ENCODE data around the gene CKMT1A.
"Not testable (repeated sequence)": the region's sequence is repeated elsewhere in the genome, so short reads cannot be mapped to it uniquely, and the experiment has no call there.

The CKMT1A gene

DNA sequence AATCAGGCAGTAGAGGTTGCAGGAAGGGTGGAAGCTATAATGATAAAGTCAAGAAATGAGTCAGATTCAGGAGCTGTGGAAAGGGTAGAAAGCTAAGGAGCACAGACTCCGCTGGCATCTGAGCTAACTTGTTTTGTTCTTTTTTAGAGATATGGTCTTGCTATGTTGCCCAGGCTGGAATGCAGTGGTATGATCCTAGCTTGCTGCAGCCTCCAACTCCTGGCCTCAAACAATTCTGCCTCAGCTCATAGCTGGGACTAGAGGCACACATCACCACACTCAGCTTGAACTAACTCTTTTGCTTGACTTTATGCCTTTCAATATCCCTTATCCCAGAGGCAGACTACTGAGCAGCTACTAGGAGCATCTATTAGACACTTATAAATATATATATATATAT lies 32.6 kb downstream of the CKMT1A start:
- not testable (repeated sequence) for H3K4me3 Mint-ChIP-seq; H3K27me3 Mint-ChIP-seq; H3K9me3 Mint-ChIP-seq; H3K4me1 Mint-ChIP-seq (ENCODE audit: low read depth); H3K36me3 Mint-ChIP-seq (ENCODE audit: low read depth); H3K27ac Mint-ChIP-seq

DNA sequence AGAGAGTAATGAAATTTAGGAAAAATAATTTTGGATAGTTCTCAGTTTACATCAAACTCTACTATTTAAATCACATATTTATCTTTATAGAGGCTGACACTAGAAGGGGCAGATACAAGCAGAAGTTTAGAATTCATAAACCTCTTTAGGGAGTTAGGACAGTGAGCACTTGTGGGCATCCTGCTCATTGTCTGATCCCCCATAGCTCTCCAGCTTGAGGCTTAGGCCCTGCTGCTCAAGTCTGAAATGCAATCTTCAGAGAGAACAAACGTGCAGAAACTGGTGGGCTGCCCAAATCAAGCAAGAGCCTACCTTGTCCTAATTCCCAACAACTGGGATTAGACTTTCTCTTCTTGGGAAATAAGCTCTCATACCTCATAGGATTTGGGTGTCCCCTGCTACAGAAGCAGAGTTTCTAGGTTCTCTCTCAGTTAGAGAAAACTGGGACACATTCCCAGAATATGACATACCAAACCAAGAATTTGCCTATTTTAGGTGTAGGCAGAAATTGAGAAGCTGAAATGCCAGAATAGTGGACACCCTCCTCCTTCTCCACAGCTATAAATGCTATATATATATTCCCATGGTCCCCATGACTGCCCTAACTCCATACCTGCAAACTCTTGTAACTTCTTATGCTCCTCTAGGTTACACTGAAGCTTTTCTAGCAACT lies 34.5 kb downstream of the CKMT1A start:
- H3K9me3 Mint-ChIP-seq; H3K27ac Mint-ChIP-seq; H3K4me1 Mint-ChIP-seq (ENCODE audit: low read depth); H3K36me3 Mint-ChIP-seq (ENCODE audit: low read depth); H3K27me3 Mint-ChIP-seq; H3K4me3 Mint-ChIP-seq: not testable (repeated sequence)

DNA sequence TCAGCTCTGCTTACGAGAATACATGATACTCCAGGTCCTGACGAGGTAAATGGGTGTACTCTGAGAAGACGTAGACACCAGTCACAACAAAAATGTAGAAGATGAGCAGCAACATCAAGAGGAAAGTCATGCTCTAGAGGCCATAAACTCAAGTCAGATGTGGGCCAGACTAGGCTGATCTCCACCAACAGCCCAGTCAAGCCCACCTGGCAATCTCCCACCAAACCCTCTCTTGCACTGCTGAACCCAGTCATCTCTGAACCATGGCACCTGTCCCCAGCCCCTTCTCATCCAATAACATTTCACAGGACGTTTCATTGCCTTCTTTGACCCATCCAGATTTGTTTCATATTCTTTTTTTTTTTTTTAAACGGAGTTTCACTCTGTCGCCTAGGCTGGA lies 41.8 kb downstream of the CKMT1A start:
- Mint-ChIP-seq H3K27ac (no peak overlapping the region), H3K4me3 (no peak overlapping the region), H3K36me3 (ENCODE audit: low read depth) (no peaks in the 10 kb centered on the region), H3K27me3 (peaks cover 9% of the 10 kb centered on the region), H3K4me1 (ENCODE audit: low read depth) (peaks cover 7% of the 10 kb centered on the region), H3K9me3 (no peaks in the 10 kb centered on the region)

DNA sequence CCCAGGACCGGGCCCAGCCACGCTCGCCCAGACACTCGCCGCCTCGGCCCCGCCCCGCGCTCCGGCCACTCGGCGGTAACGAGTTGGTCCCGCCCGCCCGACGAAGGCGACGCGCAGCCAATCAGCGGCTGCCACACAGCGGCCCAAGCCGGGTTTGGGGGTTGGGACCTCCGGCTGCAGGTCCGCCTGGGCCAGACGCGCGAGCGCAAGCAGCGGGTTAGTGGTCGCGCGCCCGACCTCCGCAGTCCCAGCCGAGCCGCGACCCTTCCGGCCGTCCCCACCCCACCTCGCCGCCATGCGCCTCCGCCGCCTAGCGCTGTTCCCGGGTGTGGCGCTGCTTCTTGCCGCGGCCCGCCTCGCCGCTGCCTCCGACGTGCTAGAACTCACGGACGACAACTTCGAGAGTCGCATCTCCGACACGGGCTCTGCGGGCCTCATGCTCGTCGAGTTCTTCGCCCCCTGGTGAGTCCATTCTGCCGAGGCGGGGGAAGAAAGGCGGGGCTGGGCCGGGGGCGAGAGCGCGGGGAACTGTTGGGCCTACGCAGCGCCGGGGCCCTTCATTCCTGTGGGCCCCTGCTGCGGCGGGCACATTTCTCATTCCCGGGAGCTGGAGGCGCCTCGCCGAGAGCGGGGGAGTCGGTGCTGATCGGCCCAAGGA lies 52.7 kb downstream of the CKMT1A start, which contains the start of gene PDIA3:
PDIA3 (plus strand) TSS at position 194 of the 658 bp plus-strand sequence; CDS start at position 296, 102 bp downstream.
- H3K9me3 Mint-ChIP-seq, H3K27me3 Mint-ChIP-seq: not testable (repeated sequence)
- H3K36me3 Mint-ChIP-seq (ENCODE audit: low read depth), result peaks cover 27% of the 10 kb centered on the region
- H3K4me1 Mint-ChIP-seq (ENCODE audit: low read depth), result peaks cover 53% of the 10 kb centered on the region
- peak within 1 kb of the TSS; percentile 94 for H3K27ac Mint-ChIP-seq
- peak within 1 kb of the TSS; percentile 94 for H3K4me3 Mint-ChIP-seq

DNA sequence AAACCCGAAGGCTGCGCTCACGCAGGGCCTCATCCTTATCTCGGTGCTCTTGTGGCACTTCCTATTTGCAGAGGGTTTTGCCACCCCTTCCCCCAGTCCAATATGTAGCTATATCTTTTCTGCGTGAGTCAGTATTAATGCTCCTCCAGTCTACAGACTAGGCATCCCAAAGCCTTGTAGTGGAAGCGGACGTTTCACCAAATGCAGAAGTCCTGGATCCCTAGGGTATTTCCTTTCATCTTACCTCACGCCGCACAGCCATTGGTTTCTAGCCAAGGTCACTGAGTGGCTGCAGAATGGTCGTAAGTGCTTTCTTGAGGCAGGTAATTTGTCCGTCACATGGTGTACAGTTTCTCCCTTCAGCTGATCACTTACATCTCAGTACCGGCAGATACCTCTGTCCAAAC lies 53.2 kb downstream of the CKMT1A start:
- Mint-ChIP-seq H3K4me1 (ENCODE audit: low read depth) (peaks cover 58% of the 10 kb centered on the region), H3K36me3 (ENCODE audit: low read depth) (peaks cover 33% of the 10 kb centered on the region), H3K4me3 (peak overlapping the region; percentile 94), H3K27ac (peak overlapping the region; percentile 94)
- H3K9me3 Mint-ChIP-seq, H3K27me3 Mint-ChIP-seq: not testable (repeated sequence)

DNA sequence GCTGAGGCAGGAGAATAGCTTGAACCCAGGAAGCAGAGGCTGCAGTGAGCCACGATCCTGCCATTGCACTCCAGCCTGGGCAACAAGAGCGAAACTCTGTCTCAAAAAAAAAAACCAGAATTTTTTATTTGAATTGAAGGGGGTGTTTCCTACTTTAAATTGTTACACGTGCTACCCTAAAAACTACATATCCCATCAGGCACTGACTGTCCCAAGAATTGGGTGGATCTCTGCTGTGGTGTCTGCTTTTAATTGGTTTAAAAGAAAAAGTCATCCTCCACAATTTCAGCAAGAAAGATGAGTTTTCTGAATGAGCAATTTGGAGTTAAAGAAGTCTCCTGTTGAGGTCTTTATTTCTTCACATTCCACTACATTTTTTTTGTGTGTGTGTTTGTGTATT lies 54.7 kb downstream of the CKMT1A start:
- H3K4me1 Mint-ChIP-seq (ENCODE audit: low read depth), result peaks cover 72% of the 10 kb centered on the region

More for the DNA sequence above, 54.7 kb downstream of the CKMT1A start:
- Mint-ChIP-seq H3K36me3 (ENCODE audit: low read depth) (peaks cover 42% of the 10 kb centered on the region), H3K4me3 (peak overlapping the region; percentile 94), H3K9me3 (no peaks in the 10 kb centered on the region), H3K27ac (peak overlapping the region; percentile 94), H3K27me3 (no peaks in the 10 kb centered on the region)

Data from stimulated activated naive CD8-positive, alpha-beta T cell treated with anti-CD3 and anti-CD28 coated beads, Interleukin-15, Interleukin-2, amounts not matched to agents 100 ng/mL and 50 ng/mL, for 24 hours (primary cell).